Astrocyte of the spinal cord (primary cell): ENCODE data around the gene KLHL30.

Source experiments
- DNase-seq: peaks from one replicate; pipeline ENCODE4 v3.0.0; 2011; ENCODE audit warnings: low read depth, low spot score
- H3K4me3 ChIP-seq: 2 replicates; pipeline ENCODE4 v1.5.1; 2011; ENCODE audit warnings: low read depth, mild to moderate bottlenecking, low read length, moderate library complexity
- in situ Hi-C: cut with HindIII; loops from 2 replicates; pipeline ENCODE4 v1.10.0; 2017; ENCODE audit warnings: low sequenced_read_pairs
- TF ChIP-seq, protein P1 (sequence below): IDR thresholded peaks from 2 replicates; pipeline ENCODE4 v1.5.1; 2012; ENCODE audit warnings: low read depth, mild to moderate bottlenecking, low read length, inconsistent platforms

The KLHL30 gene

DNA sequence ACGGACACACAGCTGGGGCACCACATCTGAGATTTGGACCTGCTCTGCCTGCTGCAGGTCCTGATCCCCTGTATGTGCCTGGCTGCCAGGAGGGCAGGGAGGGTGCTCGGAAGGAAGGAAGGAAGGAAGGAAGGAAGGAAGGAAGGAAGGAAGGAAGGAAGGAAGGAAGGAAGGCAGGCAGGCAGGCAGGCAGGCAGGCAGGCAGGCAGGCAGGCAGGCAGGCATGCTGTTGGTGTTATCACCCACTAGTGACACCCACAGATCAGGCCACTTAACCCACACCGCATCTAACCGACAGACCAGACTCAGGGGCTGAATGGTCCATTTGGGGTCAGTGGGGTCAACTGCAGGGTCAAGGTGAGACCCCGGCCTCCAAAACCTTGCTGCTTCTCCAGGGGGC lies 5.8 kb downstream of the KLHL30 start:
- TF ChIP-seq, protein P1, sequence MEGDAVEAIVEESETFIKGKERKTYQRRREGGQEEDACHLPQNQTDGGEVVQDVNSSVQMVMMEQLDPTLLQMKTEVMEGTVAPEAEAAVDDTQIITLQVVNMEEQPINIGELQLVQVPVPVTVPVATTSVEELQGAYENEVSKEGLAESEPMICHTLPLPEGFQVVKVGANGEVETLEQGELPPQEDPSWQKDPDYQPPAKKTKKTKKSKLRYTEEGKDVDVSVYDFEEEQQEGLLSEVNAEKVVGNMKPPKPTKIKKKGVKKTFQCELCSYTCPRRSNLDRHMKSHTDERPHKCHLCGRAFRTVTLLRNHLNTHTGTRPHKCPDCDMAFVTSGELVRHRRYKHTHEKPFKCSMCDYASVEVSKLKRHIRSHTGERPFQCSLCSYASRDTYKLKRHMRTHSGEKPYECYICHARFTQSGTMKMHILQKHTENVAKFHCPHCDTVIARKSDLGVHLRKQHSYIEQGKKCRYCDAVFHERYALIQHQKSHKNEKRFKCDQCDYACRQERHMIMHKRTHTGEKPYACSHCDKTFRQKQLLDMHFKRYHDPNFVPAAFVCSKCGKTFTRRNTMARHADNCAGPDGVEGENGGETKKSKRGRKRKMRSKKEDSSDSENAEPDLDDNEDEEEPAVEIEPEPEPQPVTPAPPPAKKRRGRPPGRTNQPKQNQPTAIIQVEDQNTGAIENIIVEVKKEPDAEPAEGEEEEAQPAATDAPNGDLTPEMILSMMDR: no peak
- no peak for DNase-seq
- H3K4me3 ChIP-seq: no peak overlapping the region
- in situ Hi-C loops: no loop called here

DNA sequence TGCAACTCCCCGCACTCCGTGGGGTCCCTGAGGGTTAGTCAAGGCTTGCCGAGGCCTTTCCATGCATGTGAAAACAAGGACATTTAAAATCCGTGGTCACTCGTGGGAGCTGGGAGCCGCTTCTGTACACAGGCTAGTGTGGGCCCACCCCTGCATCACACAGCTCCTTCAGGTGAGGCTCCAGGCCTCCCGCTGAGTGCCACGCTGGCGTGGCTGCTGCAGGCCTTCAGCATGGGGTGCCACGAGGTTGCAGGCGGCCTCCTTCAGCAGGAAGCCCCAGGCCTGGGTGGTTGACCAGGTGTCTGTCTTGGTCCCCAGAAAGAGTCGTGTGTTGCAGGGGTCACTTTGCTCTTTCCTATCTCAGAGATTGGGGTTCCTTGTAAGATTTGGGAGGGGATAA lies 6.6 kb downstream of the KLHL30 start:
- in situ Hi-C loops: no loop called here
- no peak for DNase-seq
- TF ChIP-seq, protein P1: no peak
- no peak overlapping the region for H3K4me3 ChIP-seq

DNA sequence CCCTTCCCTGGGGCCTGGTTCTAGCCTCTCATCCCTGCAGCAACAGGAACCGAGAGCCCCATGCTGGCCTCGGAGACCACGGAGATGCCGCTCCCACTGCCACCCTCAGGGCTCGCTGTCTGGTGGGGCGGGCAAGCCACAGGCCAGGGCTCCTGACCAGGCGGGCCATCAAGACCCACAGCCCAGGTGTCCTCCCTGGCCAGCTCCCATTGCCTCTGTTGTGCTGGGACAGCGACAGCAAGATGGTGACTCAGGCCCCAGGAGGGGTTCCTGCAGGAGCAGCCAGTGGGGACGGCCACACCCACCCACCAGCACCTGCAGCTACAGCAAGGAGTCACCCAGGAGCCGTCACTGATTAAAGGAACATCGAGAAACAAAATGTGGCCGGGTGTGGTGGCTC lies 7.4 kb downstream of the KLHL30 start:
- DNase-seq: no peak
- H3K4me3 ChIP-seq: no peak overlapping the region
- TF ChIP-seq, protein P1: no peak
- in situ Hi-C loops: no loop called here

DNA sequence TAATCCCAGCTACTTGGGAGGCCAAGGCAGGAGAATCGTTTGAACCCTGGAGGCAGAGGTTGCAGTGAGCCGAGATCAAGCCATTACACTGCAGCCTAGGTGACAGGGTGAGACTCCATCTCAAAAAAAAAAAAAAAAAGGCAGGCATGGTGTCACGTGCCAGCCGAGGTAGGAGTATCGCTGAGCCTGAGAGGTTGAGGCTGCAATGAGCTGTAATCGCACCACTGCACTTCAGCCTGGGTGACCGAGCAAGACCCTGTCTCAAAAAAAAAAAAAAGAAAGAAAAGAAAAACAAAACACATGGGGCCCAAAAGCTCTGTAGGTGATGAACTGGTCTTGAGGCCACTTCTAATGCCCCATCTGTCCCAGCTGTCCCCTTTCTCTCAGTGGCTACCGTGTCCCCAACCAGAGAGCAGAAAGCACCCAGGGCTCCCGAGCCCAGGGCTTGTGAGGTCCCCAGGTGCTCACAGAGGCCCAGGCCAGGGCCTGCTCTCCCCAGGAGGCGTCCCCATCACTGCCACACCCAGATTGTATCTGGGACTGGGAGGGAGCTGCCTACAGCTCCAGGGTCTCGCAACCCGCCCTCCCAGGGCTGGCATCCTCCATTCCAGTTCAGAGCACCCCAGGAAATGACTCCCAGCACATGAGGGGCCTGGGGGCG lies 8.5 kb downstream of the KLHL30 start:
- DNase-seq: no peak
- TF ChIP-seq, protein P1: no peak
- no peak overlapping the region for H3K4me3 ChIP-seq
- in situ Hi-C loops: no loop called here

DNA sequence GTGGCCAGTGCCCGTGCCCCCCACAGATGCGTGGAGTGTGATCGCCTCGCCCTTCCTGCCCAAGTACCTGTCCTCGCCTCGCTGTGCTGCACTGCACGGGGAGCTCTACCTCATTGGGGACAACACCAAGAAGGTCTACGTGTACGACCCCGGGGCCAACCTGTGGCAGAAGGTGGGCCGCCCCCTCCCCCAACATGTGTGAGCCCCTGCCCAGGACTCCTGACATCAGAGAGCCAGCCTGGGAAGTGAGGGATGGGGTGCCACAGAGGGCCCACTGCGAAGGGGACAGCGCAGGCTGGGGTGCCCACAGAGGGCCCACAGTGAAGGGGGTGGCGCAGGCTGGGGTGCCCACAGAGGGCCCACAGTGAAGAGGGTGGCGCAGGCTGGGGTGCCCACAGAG lies 10.5 kb downstream of the KLHL30 start:
- in situ Hi-C loops: no loop called here
- no peak overlapping the region for H3K4me3 ChIP-seq
- no peak for DNase-seq
- TF ChIP-seq, protein P1: no peak

DNA sequence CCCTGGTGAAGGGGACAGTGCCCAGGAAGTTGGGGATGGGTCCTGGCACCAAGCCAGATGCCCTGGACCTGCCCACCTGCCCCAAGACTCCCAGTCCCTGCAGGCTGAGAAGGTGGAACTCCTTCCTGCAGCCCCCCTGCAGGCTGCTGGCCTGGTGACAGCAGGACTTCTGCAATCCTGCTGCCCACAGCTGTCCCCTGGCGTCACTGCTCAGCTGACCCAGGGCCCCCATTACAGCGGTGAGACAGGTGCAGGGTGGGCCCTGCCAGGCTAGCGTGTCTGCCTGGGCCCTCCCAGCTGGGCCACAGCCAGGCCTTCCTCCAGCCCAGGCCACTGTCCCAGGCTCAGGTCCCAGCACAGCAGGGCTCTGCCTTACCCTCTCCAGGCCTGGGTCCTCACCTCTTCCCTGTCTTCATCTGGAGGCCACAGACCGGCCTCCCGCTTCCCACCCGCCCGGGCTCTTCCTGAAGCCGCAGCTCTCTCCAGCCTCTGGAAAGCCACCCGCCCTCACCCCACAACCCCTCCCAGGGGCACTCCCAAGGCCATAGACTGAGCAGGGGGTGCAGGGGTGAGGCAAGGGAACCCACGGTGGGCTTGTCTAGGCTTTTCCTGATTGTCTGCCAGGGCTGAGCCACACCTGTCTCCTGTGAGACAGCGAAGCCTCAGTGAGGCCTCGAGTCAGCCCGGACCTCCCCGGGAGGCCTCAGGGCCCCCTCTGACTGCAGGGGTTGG lies 11.5 kb downstream of the KLHL30 start:
- TF ChIP-seq, protein P1: no peak
- in situ Hi-C loops: no loop called here
- DNase-seq: no peak
- no peak overlapping the region for H3K4me3 ChIP-seq
